Measurements from ENCODE around the gene RERE.

RERE gene

DNA sequence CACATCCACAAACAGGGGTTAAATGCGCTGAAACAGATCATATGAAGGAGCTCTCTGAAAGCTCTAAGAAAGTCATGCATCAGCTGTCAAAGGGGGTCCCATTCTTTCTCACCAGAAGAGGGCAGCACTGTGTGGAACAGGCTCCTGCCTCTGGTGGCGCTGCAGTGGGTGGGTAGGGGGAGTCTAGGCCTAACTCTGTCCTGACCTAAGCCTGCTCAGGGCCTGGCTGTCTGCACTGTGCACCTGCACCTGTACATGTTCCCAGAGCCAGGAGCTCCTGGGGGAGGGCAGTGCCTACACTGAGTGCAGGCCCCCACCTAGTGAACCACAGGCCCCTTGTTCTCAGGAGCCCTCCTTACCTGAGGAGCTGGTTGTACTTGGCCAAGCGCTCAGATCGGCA, 45.1 kb upstream of the RERE start:
- TF ChIP-seq, protein P1, sequence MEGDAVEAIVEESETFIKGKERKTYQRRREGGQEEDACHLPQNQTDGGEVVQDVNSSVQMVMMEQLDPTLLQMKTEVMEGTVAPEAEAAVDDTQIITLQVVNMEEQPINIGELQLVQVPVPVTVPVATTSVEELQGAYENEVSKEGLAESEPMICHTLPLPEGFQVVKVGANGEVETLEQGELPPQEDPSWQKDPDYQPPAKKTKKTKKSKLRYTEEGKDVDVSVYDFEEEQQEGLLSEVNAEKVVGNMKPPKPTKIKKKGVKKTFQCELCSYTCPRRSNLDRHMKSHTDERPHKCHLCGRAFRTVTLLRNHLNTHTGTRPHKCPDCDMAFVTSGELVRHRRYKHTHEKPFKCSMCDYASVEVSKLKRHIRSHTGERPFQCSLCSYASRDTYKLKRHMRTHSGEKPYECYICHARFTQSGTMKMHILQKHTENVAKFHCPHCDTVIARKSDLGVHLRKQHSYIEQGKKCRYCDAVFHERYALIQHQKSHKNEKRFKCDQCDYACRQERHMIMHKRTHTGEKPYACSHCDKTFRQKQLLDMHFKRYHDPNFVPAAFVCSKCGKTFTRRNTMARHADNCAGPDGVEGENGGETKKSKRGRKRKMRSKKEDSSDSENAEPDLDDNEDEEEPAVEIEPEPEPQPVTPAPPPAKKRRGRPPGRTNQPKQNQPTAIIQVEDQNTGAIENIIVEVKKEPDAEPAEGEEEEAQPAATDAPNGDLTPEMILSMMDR (IDR thresholded peaks at IDR 0.05; ENCODE audit: low read depth, low read length) = peak; percentile 59
- DNase-seq (ENCODE audit: extremely low read depth, low read depth) = no peak

DNA sequence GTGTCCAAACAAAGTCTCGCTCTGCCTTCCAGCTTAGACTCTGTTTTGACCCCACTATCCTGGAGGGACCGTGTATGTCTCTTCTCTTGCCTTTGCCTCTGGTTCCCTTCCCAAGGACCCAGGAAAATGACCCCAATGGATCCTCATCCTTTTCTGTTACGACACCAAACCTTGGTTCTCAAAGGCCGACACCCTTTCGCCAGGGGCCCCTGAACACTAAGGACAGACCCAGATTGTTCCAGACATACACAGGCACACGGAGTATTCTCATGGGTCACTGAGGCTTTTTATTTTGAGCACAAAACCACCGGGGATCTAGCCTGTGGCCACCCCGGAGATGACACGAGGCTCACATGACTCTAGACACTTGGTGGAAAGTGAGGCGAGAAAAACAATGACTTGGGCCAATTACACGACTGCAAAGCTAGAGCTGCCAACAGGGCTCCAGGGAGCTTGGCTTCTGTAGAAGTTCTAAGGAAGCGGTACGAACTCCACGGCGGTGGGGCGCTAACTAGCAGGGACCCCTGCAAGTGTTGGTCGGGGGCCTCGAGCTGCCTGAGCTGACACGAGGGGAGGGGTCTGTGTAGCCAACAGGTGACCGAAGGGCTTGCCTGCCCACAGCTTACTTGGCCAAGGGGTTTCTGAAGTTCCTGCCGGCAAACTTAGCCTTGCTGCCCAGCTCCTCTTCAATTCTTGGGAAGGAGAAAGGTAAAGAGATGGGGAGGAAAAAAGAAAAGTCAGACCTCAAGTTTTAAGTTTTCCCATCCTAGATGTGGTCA, 43.5 kb upstream of the RERE start:
- TF ChIP-seq, protein P1 (IDR thresholded peaks at IDR 0.05; ENCODE audit: low read depth, low read length) = no peak
- no peak for DNase-seq (ENCODE audit: extremely low read depth, low read depth)

DNA sequence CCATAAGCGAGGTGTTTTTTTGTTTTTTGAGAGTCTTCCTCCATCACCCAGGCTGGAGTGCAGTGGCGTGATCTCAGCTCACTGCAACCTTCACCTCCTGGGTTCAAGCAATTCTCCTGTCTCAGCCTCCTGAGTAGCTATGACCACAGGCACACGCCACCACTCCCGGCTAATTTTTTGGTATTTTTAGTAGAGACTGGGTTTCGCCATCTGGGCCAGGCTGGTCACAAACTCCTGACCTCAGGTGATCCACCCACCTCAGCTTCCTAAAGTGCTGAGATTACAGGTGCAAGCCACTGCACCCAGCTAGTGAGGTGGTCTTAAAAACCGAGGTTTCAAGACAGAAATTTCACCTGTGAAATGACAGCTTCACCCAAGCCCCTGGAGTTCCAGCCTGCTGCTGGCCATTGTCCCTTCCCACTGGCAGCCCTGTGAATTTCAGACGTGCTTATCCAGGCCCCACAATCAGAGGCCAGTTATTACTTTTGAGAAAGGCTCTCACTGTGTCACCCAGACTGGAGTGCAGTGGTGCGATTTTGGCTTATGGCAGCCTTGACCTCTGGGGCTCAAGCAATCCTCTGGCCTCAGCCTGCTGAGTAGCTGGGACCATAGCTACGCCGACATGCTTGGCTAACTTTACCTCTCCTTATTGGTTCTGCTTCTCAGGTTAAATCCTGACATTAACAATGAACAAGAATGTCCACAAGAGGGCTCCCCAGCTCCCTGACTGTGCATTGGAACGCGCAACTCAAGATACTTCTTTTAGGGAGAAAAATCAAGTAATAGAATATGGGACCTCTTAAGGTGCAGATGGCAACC, 41.7 kb upstream of the RERE start:
- TF ChIP-seq, protein P1 (IDR thresholded peaks at IDR 0.05; ENCODE audit: low read depth, low read length) = peak; percentile 66
- DNase-seq (ENCODE audit: extremely low read depth, low read depth) = no peak

DNA sequence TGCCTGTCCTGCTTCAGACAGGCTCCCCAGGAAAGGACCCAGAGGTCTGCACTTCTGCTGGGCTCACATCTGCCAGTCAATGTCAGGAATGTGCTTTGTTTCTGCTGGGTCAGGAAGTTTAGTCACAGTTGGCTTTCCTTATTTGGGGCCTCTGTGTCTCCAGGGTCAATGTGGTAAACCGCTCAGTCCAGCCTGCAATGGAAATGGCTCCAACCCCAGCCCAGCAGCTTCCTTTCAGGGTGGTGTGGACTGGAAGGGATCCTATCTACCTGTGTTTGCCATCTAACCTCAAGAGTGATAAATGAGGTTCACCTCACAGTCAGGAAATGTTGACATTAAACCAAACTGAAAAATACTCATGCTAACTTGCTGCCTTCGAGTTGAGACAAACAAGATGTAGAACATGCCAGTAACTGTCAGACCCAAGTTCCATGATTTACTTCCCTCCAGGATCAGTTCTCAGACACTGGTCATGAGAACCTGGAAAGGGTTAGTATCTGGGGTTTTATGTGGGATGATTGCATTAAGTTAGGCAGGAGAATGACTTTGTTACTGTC, 40.8 kb upstream of the RERE start:
- TF ChIP-seq, protein P1 (IDR thresholded peaks at IDR 0.05; ENCODE audit: low read depth, low read length) = no peak
- no peak for DNase-seq (ENCODE audit: extremely low read depth, low read depth)

DNA sequence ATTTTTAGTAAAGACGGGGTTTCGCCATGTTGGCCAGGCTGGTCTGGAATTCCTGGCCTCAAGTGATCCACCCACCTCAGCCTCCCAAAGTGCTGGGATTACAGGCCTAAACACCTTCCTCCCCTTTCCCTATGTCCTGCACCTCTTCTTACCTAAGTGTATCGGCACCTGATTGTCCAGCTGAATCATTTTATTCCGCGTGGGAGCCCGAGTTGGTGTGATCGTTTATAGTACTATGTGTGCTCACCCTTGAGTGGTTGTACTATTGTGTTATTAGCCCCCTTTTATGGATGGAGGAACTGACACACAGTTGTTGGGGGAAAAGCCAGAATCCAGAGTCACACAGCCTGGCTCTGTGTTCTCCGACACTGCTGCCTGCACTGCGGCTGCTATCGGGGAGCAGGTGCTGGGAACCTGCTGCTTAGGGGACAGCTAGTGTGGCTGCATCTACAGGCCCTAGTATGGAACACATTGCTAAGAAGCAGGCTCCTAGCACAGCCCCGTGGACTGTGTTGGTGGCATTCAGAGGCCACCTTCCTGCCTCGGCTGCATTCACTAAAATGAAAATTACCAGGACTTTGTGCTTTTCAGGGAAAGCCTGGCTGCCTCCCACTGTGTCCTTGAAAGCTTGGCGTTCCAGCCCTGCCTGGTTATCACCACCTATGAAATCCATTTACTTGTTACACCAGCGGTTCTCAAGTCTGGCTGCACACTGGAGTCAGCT, 39.4 kb upstream of the RERE start:
- DNase-seq (ENCODE audit: extremely low read depth, low read depth) = no peak
- TF ChIP-seq, protein P1 (IDR thresholded peaks at IDR 0.05; ENCODE audit: low read depth, low read length) = no peak

DNA sequence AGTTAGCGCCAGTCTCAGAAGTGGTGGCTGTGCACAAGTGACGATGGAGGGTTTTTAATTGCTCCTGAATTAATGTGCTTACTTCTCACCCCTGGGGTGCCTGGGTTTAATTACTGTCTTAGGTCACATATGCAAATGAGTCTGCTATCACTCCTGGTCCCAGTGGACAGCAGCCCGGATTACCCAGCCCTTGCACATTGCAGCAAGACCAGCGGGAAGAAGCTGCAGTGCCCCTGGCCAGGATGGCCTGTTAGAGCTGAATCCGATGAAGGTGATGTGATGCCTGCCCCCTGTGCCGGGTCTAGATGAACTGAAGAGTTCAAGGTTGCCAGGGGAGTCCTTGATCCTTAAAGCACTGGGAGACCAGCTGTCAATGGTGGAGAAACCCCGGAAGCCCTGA, 36.8 kb upstream of the RERE start:
- DNase-seq (ENCODE audit: extremely low read depth, low read depth) = no peak
- TF ChIP-seq, protein P1 (IDR thresholded peaks at IDR 0.05; ENCODE audit: low read depth, low read length) = no peak
